Activated CD4-positive, alpha-beta T cell treated with anti-CD3 and anti-CD28 coated beads for 48 hours (primary cell): ENCODE data around the gene ASIC5.
"Not testable (repeated sequence)": the region's sequence is repeated elsewhere in the genome, so short reads cannot be mapped to it uniquely, and the experiment has no call there.

Source experiments
- DNase-seq: peaks from one replicate; pipeline ENCODE4 v3.0.0-alpha.2; 2020

The ASIC5 gene

DNA sequence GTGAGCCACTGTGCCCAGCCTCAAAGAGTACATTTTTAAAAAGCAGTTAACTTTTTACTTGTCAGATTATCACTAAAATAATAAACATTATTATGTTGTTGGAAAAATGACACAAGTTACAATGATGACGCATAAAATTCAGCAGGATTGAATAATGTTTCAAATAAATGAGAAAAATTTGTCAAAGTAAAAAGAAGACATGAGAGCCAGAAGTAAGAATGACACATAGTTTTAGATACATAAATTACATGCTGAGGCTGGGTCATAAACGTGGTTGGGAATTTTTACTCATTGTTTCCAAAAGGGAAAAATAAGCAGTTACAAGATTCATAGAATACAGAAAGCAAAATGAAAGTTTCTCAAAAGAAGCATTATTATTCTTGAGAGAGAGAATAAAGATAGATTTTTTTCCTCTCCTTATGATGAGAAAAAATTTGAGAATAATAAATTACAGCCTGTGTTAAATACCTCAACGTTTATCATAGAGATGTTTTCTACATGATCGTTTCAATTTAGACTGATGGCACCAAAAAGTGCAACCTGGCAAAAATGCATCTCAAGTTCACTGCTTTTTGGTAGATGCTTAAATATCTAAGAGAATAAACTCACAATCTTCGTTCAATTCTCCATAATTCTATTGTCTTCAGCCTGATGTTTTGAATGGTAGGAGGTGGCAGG is 66.8 kb downstream of the ASIC5 start:
- no peak for DNase-seq

DNA sequence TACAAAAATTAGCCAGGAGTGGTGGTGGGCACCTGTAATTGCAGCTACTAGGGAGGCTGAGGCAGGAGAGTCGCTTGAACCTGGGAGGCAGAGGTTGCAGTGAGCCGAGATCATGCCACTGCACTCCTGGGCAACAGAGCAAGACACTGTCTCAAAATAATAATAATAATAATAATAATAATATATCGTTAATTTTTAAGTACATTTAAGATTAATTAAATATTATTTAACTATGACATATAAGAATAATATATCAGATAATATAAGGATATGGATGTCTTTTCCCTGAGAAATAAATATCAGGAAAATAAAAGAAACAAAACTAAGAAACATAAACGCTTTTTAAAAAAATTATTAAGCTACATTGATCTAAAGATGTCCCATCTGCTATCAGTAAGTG is 68.5 kb downstream of the ASIC5 start:
- not testable (repeated sequence) for DNase-seq

DNA sequence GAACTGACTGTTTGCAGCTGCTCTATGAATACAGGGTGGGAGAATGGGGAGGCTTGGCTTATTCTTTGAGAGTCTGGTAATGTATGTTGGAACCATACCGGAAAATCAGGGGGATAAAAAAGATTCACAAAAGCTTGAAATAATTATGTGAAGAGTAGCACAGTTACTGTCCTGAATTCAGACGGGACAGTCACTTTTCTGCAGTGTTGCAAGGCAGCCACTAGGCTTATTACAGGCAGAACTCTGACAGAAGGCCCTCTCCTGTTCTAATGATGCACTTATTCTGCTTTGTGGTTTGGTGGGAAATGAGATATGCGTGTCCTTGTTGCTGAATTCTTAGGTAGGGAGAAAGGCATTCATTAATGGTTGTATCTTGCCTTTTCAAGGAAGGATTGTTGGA is 70.1 kb downstream of the ASIC5 start:
- DNase-seq, result no peak

DNA sequence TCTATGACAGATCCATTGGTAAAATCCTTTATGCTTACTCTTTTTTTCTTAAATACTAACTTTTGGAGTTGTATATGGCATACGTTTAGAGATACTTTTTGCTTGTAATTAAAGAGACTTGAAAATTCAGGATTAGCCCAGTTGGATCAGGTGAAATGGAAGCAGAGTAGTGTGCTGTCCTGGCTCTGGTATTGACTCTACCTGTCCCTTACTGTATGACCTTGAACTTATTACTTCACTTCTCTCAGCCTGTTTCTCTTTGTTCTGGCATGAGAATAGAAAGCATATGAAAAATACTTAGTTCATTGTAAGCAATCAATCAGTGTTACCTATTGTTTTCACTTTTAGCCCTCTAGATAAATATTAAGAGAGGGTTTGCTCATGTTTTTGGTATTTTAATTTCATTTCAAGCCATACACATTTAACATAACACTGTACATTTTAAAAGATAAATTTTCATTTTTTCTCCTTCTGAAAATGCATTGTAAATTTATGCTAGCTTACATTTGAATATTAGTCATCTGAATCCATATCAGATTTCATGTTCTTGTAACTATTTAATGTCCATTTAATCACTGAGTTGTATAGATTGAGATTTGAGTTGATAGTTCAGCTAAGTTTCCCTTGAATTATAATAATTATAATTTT is 71.4 kb downstream of the ASIC5 start:
- DNase-seq, result no peak

DNA sequence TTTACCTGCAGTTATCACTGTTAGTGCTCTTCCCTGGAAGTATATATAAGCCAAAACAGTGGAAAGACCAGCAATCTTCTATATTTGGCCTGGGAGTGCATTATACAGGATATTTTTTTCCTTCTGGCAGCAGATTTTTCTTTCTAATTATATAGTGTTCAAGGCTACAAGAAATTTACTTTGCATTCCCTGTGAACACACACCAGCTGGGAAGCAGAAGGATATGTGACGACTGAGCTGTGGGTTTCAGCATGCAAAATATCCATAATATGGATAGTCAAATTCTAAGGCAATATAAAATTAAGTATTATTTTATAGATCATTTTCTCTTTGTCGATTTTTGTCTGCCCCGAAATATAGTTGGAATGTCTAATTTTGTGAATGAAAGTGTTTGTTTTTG is 76.1 kb downstream of the ASIC5 start:
- no peak for DNase-seq

DNA sequence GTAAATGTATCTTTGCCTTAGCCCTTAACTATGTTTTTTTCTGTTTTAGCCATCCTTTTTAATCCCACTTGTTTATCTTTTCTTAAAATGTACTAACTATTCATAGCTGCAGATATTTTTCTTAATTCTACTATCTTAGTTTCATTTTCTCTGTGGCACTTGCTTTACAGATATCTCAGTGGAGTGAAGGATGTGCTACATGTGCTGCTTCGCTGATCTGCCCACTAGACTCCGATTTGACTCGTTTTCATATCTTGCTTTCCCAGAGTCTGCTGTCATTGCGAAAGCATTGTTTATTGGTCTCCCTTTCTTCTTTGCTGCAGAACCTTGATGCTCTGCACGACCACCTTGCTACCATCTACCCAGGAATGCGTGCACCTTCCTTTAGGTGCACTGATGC is 76.7 kb downstream of the ASIC5 start:
- no peak for DNase-seq

DNA sequence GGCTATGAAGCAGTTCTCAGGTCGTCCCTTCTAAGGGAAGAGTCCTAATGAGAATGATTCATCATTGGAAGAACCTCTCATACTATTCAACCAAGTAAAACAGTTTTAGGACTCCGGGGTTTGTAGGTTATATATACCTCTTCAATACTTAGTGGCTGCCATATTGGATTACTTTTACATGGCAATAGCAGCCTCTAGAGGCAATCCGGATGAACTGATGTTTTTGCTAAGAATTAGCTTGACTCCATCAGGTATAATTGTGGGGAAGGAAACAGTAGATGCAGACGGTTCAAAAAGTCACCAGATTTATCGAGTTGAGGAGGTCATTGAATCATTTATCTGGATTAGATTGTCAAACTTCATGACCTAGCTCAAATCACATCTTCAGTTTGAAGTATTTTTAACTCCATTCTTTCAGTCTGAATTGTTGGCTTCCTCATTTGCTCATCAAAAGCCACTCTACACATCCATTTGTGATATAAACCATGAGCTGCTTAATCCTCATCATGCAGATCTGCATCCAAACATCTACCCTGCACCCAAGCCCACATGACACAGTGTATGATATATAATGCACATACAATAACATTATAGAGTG is 78.9 kb downstream of the ASIC5 start:
- DNase-seq, result no peak

DNA sequence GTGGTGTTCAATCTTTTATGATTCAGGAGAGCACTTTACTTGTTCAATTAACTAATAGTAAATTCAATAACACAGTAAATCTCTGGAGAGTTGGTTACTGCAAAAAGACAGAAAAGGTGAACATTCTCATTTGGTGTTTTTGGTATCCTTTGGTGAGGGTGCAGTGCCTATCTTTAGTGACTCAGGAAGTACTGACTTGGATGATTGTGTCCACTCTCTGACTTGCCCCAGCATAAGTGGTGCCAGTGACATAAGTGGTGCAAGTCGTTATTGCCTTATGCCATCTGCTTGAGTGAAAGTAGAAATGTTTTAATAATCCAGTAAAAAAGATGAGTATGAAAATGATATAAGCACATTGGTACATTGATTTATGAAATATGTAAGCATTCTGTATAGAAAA is 80.2 kb downstream of the ASIC5 start:
- no peak for DNase-seq

DNA sequence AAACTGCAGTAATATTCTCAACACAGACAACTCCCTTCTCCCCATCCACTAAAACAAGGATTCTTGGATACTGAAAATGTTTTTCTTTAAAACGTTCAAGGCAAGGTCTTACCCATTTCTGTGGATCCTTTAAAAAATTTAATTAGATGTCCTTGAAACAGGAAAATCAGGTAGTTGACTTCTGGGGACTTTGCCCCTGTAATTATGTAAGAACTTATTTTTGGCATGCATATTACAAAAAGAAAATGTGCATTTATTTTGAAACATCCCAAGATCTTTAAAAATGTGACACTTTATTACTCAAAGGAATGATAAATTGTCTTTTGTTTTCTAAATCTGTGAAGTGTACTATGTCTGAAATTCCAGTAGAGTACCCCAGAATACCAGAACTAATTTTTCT is 81.4 kb downstream of the ASIC5 start:
- no peak for DNase-seq

DNA sequence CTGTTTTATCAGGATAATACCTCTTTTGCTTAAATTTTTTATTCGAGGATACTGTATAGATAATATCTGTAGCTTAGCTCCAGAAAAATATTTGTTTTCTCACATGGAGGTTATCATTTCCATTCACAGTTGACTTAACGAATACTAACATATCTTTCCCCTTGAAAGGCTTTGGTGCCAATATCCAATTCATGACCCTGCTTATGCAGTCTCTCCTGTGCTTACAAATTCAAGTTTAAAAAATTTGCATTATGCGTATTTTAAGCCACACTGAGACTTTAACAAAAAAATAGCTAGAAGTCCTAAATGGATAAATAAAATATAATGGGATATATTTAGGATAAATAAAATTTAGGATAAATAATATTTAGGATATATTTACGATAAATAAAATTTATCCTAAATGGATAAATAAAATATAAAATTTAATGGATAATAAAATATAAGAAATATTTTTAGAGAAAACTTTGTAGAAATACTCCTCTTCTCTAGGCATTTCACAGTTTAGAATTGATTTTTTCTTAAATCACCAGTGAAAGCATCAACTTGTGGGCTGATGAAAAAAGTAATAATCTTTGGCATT is 84.7 kb downstream of the ASIC5 start:
- DNase-seq, result no peak

DNA sequence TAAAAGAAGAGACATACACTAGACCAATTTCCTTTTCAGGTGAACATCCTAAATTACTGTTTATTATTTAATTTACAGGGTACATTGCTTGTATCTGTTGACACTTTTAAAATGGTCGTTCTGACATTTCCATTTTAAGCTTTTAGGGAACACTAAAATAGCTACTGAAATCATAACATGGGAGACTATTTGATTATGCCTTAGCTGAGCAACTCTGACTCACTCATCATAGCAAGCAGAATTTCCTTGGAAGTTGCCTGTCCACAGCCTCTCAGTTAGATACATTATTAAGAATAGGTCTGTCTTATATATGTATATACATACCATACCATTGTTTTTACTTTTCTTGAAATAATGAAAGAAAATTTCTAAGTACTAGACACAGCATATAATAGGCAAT is 85.3 kb downstream of the ASIC5 start:
- no peak for DNase-seq
